HT1080 (cell line): ENCODE measurements around the gene RPUSD3. TPM values are rescaled to one million over a fixed set of nuclear protein-coding genes. Genes with fewer than 3 reads are reported as not detected.
"Not testable (repeated sequence)": the region's sequence is repeated elsewhere in the genome, so short reads cannot be mapped to it uniquely, and the experiment has no call there.

Source experiments
- DNase-seq: peaks from one replicate; pipeline ENCODE4 v3.0.0-alpha.2; 2015; ENCODE audit warnings: low read depth
- total RNA-seq: library from RNA; depleted of rRNA; stranded (reverse); fragments of >200 nt; shearing (Covaris generic); gene quantifications from 2 replicates; pipeline ENCODE4 v1.2.3, GENCODE V29; 2014

The RPUSD3 gene
- total RNA-seq, 1 experiment from 2014 or later: 46.0 TPM

DNA sequence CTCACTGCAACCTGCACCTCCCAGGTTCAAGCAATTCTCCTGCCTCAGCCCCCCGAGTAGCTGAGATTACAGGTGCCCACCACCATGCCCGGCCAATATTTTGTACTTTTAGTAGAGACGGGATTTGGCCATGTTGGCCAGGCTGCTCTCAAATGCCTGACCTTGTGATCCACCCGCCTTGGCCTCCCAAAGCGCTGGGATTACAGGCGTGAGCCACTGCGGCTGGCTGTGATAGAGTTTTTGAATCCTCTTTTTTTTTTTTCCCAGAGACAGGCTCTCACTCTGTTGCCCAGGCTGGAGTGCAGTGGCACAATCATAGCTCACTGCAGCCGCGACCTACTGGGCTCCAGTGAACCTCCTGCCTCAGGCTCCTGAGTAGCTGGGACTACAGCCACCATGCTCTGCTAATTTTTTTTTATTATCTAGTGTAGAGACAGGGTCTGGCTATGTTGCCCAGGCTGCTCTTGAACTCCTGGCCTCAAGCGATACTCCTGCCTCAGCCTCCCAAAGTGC is 21.4 kb upstream of the RPUSD3 start:
- DNase-seq: not testable (repeated sequence)

- peak; percentile 65 for DNase-seq
These were observed 20.6 kb upstream of the RPUSD3 start for GRCh38 chr3:9864200-9864927.

GRCh38 chr3:9863058-9863772 is 19.4 kb upstream of the RPUSD3 start:
- no peak for DNase-seq

GRCh38 chr3:9862391-9863057 is 18.7 kb upstream of the RPUSD3 start:
- no peak for DNase-seq

DNA sequence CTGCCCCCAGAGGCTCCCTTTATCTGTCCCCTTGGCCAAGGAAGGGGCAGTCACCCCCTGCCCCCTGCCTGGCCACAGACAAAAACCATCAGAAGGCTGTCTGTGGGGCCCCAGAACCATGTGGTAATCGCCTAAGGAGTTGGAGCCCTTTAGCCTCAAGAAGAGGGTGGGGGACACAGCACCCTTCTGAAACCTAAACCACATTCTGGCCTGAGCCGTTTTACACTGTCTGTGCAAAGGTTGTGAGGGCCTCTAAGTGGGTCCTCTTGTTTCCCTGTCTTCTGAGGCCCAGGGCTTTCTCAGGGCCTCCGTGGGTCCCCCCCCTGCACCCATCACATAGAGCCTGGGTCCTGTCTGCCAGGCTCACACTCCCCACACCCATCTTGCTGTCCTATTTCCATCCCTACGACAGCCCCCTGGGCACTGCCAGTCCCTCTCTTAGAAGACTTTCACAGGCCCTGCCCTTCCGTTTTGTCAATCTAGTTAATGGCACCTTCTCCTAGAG is 17.9 kb upstream of the RPUSD3 start:
- DNase-seq: no peak

DNA sequence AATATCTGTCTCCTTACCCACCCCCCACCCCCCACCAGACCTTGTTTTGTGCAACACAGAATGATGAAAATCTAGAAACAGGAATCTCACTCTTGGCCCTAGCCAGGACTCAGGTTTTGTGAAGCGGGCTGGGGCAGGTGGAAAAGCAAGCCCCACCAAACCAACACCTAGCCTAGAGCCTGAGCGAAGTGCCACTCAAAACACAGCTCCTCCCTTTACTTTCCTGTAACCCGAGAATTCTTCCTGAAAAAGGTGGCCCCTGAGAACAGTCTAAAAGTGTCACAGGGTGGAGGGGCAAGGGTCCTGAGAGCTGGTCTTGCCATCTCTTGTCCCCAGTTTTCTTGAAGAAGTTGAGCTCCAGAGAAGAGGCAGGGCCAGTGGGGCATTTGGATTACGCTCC is 17.4 kb upstream of the RPUSD3 start:
- no peak for DNase-seq

DNA sequence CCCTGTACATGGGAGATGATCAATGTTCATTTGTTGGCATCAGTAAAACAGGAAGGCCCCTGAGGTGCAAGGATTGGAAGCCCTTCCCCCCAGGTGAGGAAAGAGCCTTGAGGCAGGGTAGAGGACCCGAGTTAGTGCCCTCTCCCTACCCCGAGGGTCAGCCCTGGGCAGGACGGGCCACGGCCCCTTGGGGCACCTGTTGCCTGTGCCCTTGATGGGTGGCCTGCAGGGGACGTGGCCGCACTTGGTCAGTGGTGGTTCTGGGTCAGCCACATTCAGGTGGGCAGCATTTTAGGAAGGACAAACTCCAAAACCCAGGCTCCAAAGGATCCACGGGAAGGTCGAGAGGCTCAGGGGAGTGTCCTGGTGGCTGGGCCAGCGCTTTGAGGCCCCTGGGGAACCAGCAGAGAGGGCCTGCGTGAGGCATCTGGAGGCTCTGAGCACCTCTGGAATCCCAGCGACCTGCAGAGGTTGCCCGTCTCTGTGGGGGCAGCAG is 15.8 kb upstream of the RPUSD3 start:
- no peak for DNase-seq

- DNase-seq: no peak
These were observed 11.8 kb upstream of the RPUSD3 start for GRCh38 chr3:9855594-9855993.

DNA sequence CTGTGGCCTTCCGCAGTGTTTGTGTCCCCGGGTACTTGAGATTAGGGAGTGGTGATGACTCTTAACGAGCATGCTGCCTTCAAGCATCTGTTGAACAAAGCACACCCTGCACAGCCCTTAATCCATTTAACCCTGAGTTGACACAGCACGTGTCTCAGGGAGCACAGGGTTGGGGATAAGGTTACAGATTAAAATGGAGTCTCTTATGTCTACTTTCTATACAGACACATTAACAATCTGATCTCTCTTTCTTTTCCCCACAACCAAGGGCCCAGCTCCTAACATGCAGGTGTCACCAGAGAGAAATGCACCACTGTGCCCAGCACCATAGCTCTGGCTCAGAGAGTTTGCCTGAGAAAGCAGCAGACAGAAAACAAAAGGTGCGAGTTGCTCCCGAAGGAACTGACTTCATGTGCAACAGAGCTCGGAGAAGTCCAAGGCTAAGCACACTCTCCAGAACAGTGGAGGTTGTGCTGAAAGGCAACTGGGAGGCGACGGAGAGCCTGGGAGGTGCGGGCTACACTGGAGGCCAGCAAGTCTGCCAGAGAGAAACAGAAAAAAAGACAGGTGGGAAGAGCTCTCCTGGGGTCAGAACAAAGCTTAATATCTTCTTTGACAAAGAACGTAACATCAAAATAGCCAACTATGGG is 10.6 kb upstream of the RPUSD3 start:
- DNase-seq: not testable (repeated sequence)

DNA sequence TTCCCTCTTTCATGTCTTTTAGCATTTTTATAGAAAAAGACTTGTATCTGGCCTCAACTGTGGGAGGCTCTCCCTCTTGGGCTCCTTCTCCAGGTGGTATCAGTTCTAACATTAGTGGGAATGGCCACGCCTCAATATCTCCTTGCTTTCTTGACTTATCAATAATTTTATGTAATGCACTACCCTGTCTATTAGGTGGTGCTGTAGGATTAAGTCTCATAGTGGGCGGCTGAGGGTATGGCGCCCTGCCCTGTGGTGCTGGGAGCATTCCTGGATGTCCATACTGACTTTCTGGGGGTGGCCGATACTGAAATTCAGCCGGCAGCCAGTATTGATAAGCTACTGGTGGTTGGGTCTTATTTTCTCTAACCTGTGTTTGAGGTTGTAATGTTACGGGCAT is 8.7 kb upstream of the RPUSD3 start:
- DNase-seq: no peak

DNA sequence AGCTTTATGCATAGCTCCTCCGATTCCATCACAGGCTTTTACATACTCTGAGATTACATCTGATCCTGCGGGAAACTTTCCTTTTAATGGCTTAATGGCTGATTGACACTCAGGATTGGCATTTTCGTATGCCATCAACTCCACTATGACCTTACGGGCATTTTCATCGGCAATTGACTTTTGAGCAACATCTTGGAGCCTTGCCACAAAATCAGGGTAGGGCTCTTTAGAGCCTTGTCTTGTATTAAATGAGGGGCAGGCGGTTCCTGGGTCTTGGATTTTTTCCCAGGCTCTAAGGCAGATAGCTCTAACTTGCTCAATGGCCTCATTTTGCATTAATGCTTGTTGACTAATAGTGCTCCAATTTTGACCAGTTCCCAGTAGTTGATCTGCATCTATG is 8.1 kb upstream of the RPUSD3 start:
- not testable (repeated sequence) for DNase-seq

GRCh38 chr3:9851383-9851782 is 7.6 kb upstream of the RPUSD3 start:
- DNase-seq: not testable (repeated sequence)

DNA sequence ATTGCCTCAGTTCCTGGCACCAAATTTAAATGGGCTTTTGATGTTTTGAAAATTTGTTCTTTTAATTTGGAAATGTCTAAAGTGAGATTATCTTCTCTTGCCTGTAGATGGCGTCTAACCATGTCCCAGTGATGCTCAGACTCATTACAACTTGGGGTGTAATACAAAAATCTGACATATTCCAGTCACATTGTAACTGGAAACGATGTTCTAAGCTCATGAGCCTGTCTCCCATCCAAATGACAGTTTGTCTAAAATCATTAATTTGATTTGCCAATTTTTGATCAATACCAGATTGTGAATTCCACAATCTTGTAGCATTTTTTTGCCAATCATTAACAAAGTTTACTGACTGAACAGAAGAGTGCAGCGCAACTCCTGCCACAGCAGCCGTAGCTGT is 5.1 kb upstream of the RPUSD3 start:
- DNase-seq: not testable (repeated sequence)

DNA sequence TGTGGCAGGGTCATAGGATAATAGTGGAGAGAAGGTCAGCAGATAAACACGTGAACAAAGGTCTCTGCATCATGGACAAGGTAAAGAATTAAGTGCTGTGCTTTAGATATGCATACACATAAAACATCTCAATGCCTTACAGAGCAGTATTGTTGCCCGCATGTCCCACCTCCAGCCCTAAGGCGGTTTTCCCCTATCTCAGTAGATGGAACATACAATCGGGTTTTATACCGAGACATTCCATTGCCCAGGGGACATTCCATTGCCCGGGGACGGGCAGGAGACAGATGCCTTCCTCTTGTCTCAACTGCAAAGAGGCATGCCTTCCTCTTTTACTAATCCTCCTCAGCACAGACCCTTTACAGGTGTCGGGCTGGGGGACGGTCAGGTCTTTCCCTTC is 4.1 kb upstream of the RPUSD3 start:
- not testable (repeated sequence) for DNase-seq

GRCh38 chr3:9846931-9847488 is 3.2 kb upstream of the RPUSD3 start:
- DNase-seq: no peak

GRCh38 chr3:9846231-9846630 is 2.4 kb upstream of the RPUSD3 start:
- no peak for DNase-seq

GRCh38 chr3:9841015-9841414 is 2.8 kb downstream of the RPUSD3 start:
- no peak for DNase-seq

DNA sequence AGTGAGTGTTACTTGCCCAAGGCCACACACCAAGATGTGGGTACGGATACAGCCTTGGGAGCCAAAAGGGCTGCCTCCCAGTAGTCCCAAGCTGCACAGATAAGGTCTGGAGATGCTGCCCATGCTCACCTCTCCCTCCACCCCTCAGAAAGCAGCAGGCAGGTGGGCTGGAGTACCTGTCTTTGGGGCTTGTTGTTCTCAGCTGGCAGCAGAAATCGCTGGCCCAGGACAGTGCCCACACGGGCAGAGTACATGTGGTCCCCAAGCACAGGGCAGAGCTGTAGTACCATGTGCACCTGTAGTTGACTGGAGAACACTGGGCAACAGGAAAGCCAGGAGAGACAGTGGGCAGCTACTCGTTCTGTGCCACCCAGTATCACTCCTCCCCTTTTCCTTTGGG is 5.0 kb downstream of the RPUSD3 start:
- no peak for DNase-seq

- peak; percentile 25 for DNase-seq
These were observed 5.9 kb downstream of the RPUSD3 start for GRCh38 chr3:9837701-9838582.
